GM19025 (cell line): Measurements from ENCODE around the gene ZNF23.

Experiments used
- ATAC-seq: cut with Tn5 transposase; IDR thresholded peaks from one replicate; pipeline ENCODE4 v1.9.1; 2021; ENCODE audit warnings: mild to moderate bottlenecking, low read depth, moderate library complexity; ENCODE audit not compliant: unreplicated experiment

The ZNF23 gene

DNA sequence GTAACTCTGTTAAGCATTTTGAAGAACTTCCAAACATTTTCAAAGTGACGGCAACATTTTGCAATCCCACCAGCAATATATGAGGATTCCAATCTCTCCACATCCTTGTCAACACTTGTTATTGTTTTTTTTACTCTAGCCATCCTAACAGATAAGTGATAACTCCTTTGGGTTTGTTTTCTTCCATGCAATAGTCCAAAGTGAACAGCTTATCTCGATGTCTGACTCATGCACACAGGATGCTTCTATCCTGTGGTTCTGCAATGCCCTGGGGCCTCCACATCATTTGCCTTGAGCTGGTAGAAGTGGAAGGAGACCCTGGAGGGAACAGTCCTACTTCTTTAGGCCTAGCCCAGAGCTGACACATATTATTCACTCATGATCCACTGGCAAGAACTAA, 33.2 kb downstream of the ZNF23 start:
- ATAC-seq: no peak

DNA sequence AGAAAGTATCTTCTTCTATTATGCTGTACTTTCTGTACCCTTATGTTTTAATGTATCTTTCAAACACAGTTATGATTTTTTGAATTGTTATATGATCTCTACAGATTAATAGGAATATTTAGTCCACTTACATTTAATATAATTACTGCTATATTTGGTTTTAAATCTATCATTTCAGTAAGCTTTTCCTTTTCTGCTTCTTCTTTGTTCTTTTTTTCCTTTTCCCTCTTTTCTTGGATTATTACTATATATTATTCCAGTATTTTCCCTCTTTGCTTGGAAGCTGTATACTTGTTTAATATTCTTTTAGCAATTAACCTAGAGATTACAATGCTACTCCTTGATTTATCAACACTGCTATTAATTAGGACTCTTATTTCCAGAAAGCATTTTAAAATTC, 33.7 kb downstream of the ZNF23 start:
- ATAC-seq: no peak

DNA sequence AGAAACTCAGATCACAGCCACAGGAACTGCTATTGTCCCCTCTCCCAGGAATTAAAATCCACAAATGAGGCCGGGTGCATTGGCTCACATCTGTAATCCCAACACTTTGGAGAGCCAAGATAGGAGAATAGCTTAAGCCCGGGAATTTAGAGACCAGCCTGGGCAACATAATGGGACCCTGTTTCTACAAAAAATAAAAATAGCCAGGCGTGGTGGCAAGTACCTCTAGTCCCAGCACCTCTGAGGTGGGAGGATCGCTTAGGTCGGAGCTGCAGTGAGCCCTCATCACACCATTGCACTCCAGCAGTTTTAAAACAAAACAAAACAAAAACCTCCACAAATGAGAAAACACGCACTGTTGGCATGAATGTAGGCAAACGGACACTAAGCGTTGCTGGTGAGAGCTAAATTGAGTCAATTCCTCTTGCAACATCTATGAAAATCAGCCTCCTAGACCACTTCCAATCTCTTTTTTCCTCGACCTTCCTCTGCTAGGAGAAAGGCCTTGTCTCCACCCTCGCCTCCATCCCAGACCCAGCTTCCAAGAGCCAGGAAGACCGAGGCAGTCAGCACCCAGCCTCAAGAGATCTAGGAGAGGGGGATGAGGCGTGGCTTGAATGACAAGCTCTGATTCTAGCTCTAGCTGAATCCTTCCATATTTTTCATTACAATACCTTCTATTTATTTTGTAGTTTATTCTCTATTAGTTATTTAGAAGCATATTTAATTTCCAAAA, 35.0 kb downstream of the ZNF23 start:
- ATAC-seq: no peak

DNA sequence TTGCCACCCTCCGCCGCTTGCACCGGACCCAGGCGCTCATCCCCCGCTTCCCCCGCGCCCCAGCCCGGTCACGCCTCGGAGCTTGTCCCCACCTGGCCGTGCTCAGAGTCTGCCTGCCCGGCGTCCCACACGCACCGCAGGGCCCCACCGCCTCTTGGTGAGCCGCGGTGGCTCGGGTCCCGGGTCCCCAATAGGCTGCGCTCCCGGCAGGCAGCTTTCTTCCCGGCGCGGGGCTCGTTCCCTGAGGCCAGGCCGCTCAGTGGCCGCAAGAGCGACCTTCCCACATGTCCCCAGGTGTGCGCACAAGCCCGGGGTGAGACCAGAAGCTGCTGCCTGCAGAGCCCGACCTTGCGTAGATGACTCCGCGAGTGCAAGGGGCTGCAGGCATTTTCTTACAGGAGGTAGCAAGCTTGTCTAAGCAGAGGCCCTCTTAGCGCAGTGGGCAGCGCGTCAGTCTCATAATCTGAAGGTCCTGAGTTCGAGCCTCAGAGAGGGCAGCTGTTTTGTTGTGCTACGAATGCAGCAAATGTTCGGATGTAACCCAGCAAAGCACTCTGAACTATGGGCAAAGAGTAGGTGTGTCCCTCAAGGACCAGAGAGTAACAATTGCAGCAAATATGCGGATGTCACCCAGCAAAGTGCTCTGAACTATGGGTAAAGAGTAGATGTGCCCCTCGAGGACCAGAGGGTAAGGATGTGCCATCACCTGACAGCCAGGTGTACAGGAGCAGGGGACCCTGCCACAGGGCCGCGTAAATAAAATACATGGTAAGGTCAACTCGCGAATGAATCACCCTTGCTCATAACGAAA, 35.8 kb downstream of the ZNF23 start:
- ATAC-seq: no peak

DNA sequence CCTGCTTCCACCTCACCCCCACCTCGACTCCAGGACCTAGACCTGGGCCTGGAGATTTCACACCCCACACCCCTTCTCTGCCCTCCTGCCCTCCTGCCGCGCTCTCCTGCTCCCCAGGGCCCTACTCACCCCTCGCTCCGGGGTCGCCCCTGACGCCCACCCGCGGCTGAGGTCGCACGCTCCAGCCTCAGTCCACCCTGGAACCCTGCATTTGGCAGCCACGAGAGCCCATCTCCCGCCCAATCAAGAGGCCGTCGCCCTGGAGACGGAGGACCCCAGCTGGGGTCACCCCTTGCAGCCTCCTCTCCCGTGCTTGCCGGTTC, 36.3 kb downstream of the ZNF23 start:
- no peak for ATAC-seq

DNA sequence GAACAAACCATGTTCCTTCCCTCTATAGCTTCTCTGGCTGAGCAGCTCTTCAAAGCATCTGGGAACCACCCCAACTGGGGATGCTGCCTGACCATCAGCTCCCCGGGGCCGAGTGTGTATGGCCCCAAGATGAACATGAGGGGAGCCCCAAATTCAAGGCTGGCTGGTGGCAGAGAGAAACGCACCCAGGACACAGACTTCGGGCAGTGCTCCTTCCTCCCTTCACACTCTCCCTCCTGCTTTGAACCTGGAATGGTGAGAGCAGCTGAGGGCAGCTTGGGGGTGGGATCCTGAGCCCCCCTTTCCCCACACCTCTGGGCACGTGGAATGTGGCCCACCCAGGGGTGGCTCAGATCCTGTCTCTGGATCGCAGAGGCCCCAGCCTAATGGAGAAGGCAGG, 37.4 kb downstream of the ZNF23 start:
- ATAC-seq: no peak

DNA sequence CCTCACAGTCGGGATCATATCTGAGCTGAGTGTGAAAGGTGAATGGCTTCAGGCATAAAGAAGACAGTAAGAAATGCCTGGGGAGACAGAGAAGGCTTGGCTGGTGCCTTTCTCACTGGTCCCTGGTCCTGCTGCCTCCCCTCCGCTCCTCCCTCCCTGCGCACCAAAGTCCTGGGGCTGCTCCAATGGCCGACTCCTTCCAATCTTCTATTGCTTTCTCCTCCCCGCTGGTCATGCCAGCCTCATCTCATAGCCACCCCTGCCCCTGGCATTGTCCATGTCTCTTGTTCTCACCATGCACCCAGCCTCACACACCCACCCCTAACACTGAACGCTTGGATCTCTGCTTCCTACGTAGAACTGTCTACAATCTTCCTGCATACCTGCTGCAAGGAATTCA, 38.2 kb downstream of the ZNF23 start:
- ATAC-seq: no peak

DNA sequence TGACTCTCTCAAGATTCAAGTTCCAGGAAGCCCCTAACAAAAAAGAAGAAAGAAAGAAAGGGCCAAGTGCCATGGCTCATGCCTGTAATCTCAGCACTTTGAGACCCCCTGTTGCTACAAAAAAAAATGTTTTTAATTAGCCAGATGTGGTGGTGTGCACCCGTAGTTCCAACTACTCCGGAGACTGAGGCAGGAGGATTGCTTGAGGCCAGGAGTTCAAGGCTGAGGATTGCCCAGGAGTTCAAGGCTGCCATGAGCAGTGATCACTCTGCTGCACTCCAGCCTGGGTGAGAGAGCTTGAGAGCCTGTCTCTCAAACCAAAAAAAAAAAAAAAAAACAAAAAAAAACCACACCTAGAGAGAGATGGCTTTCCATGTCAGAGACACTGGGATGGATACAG, 39.0 kb downstream of the ZNF23 start:
- no peak for ATAC-seq

DNA sequence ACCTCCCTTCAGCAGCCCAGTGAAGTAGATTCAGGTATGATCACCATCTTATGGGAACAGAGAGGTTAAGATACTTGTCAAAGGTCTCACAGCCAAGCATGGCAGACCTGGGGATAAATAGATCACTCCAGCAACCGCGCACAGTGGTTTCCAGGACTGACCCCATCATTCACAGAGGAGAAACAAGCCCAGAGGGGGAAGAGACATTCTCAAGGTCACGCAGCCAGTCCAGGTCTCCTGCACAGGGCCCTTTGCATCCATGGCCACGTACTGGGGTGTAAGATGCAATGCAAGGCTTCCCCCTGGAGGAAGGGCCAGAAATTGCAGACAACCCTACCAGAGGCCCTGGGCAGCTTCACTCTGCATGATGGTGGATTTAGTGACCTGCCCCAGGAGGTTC, 40.1 kb downstream of the ZNF23 start:
- no peak for ATAC-seq

DNA sequence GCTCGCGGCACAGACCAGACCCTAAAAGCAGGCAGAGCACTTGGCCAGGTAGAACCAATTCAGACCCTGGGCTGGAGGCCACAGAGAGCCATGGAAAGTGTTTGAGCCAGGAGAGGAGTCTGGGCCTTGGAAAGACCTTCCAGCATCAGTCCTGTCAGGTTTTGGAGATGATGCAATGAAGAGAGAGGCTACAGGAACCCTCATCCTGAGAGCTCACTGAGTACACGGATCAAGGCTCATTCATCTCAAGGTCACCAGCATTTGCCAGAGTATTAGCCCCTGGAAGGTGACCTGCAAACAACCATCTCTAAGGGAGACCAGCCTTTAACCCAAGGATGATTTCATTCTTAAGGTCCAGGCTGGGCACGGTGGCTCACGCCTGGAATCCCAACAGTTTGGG, 48.0 kb downstream of the ZNF23 start:
- ATAC-seq: no peak

DNA sequence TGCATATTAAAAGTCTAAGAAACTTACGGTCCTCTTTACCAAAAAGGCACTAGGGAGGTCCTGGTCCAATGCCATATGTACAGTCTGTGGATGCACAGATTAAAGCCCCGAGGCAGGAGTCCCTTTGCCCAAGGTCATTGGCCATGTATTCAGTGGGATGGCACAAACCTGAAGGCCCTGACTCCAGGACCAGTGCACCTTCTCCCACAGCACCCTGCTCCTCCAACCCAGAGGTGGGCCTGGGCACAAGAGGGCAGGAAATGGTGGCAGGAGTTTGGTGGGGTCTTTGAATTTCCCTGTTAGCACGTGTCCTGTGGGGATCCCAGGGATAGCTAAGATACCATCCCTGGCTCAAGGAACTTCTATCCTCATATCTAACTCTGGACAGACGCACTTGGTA, 48.7 kb downstream of the ZNF23 start:
- no peak for ATAC-seq

DNA sequence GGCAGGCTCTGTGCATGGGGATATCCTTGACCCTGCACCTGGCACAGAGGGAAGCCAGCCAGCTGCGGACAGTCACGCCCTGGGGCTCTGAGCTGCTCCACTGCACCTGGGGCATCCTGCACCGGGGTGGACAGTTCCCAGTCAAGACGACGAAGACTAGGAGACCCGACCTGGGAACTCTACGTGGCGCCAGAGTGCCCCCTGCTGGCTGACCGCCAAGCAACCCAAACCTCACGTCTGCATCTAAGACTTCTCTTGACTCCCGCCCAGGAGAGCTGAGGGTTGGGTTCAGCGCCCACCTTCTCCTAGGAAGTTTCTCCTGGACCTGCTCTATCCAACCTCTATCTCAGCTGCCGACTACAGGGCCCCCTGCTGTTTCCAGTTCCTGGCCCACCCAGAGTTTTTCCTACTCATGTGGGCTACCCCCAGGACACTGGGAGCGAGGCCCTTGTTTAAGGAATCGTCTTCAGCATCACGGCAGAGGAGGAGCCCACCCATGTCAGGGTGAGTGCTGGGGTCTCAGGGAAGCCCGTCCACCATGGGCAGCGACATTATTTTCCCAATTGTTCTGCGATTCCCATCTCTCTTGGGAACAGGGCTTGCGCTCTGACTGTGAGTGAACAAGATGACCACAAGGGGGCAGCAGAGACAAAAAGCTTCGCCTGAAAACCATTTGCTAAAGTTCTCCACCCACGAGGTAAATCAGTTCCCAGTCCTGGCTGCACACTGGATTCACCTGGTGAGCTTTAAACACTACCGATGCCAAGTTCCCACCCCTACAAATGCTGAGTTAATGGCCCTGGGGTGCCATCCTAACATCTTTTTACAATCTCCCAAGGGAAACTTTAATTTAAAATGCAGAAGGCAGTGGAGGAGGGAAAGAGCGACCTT, 49.5 kb downstream of the ZNF23 start:
- ATAC-seq: no peak

DNA sequence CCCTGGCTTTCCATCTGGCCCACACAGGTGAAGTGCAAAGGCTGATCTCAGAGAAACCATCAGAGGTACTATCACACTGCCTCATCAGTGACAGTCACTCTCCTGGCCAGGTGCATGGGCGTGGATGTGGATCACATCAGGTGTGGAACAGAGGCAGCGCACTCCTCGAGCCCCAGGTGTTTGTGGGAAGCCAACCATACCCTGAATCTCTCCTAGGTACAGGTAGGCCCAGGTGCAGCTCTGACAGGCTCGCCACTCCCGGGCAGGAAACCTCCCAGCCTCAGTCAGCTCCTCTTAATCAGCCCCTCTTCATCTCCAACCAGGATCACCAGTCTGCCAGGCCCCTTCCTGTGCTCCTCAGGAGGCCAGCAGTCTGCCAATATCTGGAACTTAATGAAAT, 51.9 kb downstream of the ZNF23 start:
- no peak for ATAC-seq

DNA sequence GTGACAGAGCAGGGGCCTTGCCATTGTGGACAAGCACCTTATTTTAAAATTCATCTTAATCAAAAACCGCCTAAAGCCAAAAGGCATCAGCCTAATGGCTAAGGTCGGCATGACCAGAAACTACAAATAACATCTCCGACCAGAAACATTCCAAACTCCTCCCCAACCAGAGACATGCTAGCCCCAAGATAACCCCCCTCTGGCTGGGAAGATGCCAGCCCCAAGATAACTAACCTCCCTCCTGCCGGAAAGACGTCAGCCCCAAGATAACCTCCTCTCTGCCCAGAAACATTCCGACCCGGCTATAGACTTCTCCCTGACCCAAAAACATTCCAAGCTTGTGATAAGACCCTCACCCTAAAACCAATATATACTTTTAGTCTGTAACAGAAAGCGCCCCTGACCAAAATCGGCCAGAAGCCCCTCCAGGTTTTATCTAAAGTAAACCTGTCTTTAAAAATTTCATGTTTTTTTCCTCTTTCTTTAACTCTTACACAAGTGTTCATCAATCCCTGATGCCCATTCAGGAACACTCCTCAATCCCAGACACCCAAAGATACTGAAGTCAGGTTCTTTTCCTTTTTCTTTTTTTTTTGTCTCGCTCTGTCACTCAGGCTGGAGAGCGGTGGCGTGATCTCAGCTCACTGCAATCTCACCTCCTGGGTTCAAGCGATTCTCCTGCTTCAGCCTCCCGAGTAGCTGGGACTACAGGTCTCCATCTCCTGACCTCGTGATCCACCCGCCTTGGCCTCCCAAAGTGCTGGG, 52.9 kb downstream of the ZNF23 start:
- ATAC-seq: no peak

DNA sequence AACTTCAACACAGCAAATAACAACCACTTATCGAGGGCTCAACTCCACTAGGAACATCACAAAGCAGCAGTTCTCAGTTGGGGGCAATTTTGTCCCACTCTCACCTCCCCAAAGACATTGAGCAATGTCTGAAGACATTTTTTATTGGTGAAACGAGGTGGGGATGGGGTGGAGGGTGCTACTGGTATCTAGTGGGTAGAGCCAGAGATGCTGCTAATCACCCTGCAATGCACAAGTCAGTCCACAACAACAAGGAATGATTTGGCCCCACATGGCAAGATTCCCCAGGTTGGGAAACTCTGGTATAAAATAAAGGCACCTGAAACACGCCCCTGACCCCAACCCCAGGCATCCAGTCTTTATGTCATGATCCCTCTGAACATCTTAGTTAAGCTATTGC, 53.5 kb downstream of the ZNF23 start:
- ATAC-seq: no peak

DNA sequence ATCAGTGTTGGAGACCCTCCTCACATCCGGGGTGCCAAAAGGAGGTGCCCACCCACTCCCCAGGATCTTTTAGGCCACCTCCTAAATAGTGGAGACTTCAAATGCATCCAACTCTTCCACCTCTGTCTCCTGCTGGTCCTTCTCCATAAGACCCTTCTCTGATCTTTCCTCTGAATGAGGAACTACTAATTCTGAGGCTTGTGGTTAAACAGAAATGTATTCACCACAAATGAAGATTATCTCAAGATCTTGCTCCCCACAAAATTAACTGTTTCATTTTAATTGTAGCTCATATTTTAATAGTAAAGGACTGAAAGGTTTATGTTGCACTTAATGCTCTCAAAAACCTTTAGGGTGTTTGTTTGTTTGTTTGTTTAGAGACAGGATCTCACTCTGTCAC, 54.3 kb downstream of the ZNF23 start:
- ATAC-seq: no peak

DNA sequence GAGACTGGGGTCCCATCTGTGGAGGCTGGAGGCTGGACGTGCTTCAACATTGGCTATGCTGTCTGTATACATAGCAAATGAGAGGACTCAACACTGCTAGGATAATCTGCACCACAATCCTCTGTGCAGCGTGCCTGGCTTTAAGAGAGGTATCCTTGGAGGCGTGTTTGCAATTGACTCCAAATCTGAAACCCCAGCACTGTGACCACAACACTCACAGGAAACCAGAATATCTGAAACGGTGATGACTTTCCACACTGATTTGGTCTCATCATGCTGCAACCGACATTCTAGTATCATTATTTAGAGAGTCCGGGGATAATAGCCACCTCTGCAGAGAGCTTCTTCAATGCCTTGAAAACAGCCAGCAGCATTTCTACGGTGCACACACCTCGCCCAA, 55.3 kb downstream of the ZNF23 start:
- no peak for ATAC-seq

DNA sequence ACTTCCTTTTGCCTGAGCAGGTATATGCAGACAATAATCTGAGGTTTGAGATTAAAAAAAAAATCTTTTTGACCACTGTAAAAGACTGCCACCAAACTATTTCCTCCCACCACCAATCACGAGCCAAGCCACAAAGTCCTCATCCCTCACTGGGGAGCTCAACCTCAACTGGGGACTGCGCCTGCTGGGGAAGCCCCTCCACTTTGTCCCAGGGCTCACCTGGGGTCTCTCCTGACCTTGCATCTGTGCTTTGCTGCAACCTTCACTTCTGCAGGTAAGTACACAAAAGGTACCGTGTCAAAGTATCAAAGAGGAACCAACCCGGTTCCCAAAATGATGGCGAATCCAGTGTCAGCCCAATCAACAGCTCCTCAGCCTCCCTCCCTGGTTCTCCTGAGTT, 55.7 kb downstream of the ZNF23 start:
- ATAC-seq: no peak

DNA sequence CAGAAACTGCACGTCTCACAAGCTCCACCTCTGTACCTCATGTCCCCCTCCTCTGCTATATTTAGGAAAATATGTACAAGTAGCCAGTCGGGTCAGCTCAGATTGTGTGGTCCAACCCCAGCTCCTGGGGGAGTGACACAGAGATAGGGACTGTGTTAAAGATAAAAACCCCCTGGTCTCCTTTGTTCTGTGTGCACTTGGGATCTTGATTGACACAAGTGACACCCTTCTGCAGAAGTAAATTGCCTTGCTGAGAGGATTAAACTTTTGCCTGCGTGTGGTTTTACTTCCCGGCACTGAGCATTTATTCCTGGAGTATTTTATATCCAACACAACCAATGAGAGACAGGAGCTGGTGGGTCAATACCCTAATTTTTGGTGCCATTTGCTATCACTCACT, 57.7 kb downstream of the ZNF23 start:
- no peak for ATAC-seq

DNA sequence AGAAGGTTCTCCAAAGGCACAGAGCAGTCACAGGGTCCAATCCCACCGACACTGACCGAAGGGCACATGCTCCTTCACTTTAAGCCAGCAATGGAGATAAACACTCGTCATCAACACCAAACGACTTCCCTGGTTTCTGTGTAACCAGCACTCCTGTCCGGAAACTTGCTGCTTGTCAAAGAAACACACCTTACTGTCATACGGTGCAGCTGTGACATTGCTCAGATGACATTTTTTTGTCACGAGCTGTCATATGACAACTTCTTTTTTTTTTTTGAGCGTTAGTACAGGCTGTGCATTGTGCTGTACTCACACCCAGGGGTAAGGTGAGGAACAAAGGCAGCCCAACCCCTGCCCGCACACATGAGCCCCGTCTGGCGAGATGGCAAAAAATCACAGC, 59.4 kb downstream of the ZNF23 start:
- no peak for ATAC-seq

DNA sequence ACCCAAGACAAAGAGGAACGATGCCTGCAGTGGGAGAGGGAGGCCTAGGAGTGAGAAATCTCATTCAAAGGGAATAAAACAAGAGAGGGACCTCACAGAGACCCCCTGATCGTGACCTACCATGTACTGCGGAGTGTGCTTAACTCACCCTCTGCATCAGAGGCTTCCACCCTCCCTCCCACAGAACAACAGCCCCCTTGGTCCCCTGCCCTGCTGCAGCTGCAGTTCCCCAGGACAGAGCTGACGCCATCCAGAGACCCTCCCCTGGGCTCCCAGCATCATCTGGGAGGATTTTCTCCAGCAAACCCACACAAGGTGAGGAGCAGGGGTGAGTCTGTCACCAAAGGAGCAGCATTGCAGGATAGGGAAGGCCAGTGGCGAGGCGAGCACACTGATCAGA, 60.0 kb downstream of the ZNF23 start:
- no peak for ATAC-seq
